CD14-positive monocyte (primary cell): ENCODE data around the gene LAYN. TPM values are rescaled to one million over a fixed set of nuclear protein-coding genes. Genes with fewer than 3 reads are reported as not detected.
A peak's percentile ranks its signal among the peaks of the same experiment; 100 is the strongest.

Experiments used
- DNase-seq, 3 donors: peaks; one replicate each; pipeline ENCODE4 v3.0.0-alpha.2; 2011 to 2022
- H2AFZ ChIP-seq: 2 replicates; pipeline ENCODE4 v1.6.0; 2012; ENCODE audit warnings: mild to moderate bottlenecking, low read depth, low read length, inconsistent platforms; ENCODE audit not compliant: insufficient read depth, poor library complexity, severe bottlenecking
- H3K27ac ChIP-seq, 2 donors: 1 replicate in 1 of 2; 2 replicates in 1 of 2; pipeline ENCODE4 v1.5.1; 2012 to 2013; ENCODE audit warnings: low read length in 2 of 2, control low read depth in 1 of 2, inconsistent platforms in 1 of 2, low read depth in 1 of 2, mild to moderate bottlenecking in 1 of 2
- H3K27me3 ChIP-seq, 2 donors: one replicate each; pipeline versions ENCODE4 v1.6.0 to v1.6.1; 2011 to 2013; ENCODE audit warnings: low read length in 2 of 2; ENCODE audit not compliant: control insufficient read depth in 2 of 2, insufficient read depth in 2 of 2
- H3K36me3 ChIP-seq, 2 donors: replicated peaks in 1 of 2; 1 replicate in 1 of 2; 2 replicates in 1 of 2; pipeline versions ENCODE4 v1.5.1 to v1.6.1; 2012 to 2013; ENCODE audit warnings: low read length in 2 of 2, control low read depth in 1 of 2, inconsistent platforms in 1 of 2, mild to moderate bottlenecking in 1 of 2; ENCODE audit not compliant: insufficient read depth in 2 of 2, control insufficient read depth in 1 of 2
- H3K4me1 ChIP-seq, 2 donors: 1 replicate in 1 of 2; 2 replicates in 1 of 2; pipeline versions ENCODE4 v1.5.1 to v1.6.1; 2012 to 2013; ENCODE audit warnings: low read length in 2 of 2, control low read depth in 1 of 2, inconsistent platforms in 1 of 2, mild to moderate bottlenecking in 1 of 2, moderate library complexity in 1 of 2; ENCODE audit not compliant: insufficient read depth in 2 of 2, control insufficient read depth in 1 of 2
- H3K4me2 ChIP-seq: replicated peaks from 2 replicates; pipeline ENCODE3; 2012; ENCODE audit warnings: low read length, moderate library complexity, mild to moderate bottlenecking; ENCODE audit not compliant: poor library complexity, severe bottlenecking; ENCODE audit errors: extremely low read depth
- H3K4me3 ChIP-seq, 3 experiments: fragments of 200-600 bp in 1 of 3; sonication (generic) in 1 of 3; replicated peaks in 1 of 3; 1 replicate in 2 of 3; 2 replicates in 1 of 3; pipeline ENCODE4 v1.5.1; 2011 to 2013; ENCODE audit warnings: low read length in 3 of 3, mild to moderate bottlenecking in 3 of 3, control low read depth in 2 of 3, low read depth in 2 of 3, inconsistent platforms in 1 of 3, moderate library complexity in 1 of 3
- H3K79me2 ChIP-seq: 2 replicates; pipeline ENCODE4 v1.6.0; 2012; ENCODE audit warnings: mild to moderate bottlenecking, control low read depth, inconsistent platforms, low read length, moderate library complexity; ENCODE audit not compliant: insufficient read depth
- H3K9ac ChIP-seq: 2 replicates; pipeline ENCODE4 v1.6.0; 2017; ENCODE audit warnings: low read length, mild to moderate bottlenecking; ENCODE audit not compliant: insufficient read depth, poor library complexity, severe bottlenecking
- H3K9me3 ChIP-seq, 2 donors: replicated peaks in 1 of 2; 1 replicate in 1 of 2; 2 replicates in 1 of 2; pipeline versions ENCODE4 v1.5.1 to v1.6.1; 2012 to 2013; ENCODE audit warnings: low read length in 2 of 2, control low read depth in 1 of 2; ENCODE audit not compliant: control insufficient read depth in 1 of 2, insufficient read depth in 1 of 2
- H4K20me1 ChIP-seq: 2 replicates; pipeline ENCODE4 v1.6.0; 2012; ENCODE audit warnings: mild to moderate bottlenecking, low read length, control low read depth, moderate library complexity; ENCODE audit not compliant: insufficient read depth
- H3K27ac Mint-ChIP-seq, 7 donors: one replicate each; pipeline ENCODE4 v1.8.0; 2020; ENCODE audit warnings: mild to moderate bottlenecking in 7 of 7, mixed read lengths in 7 of 7, moderate library complexity in 6 of 7, inconsistent platforms in 2 of 7
- H3K27me3 Mint-ChIP-seq, 3 donors: one replicate each; pipeline ENCODE4 v1.8.0; 2021 to 2022; ENCODE audit warnings: low read depth in 3 of 3, mild to moderate bottlenecking in 3 of 3, mixed read lengths in 3 of 3, moderate library complexity in 3 of 3, inconsistent platforms in 1 of 3
- H3K36me3 Mint-ChIP-seq, 2 donors: one replicate each; pipeline ENCODE4 v1.8.0; 2020; ENCODE audit warnings: mixed read lengths in 2 of 2, inconsistent platforms in 1 of 2, mild to moderate bottlenecking in 1 of 2
- H3K4me1 Mint-ChIP-seq: one replicate; pipeline ENCODE4 v1.8.0; 2020; ENCODE audit warnings: mild to moderate bottlenecking, mixed read lengths
- H3K4me3 Mint-ChIP-seq, 2 donors: one replicate each; pipeline ENCODE4 v1.8.0; 2020; ENCODE audit warnings: mild to moderate bottlenecking in 2 of 2, mixed read lengths in 2 of 2, moderate library complexity in 1 of 2
- H3K9me3 Mint-ChIP-seq, 7 donors: one replicate each; pipeline ENCODE4 v1.8.0; 2020 to 2022; ENCODE audit warnings: mixed read lengths in 7 of 7, mild to moderate bottlenecking in 6 of 7, moderate library complexity in 6 of 7, inconsistent platforms in 2 of 7
- WGBS: methylation state at CpG from one replicate; pipeline ENCODE4 v1.1.5; 2013; ENCODE audit warnings: missing lambda C conversion rate; ENCODE audit not compliant: insufficient coverage; 5-methylcytosine and 5-hydroxymethylcytosine counted together
- intact Hi-C, 2 donors: fragments of 100-400 bp; cut with micrococcal nuclease; formaldehyde crosslinking; loops; one replicate each; pipeline versions ENCODE4 v1.15.0 to v1.15.1; 2023
- polyA plus RNA-seq, 3 donors: library from polyadenylated mRNA; depleted of rRNA in 1 of 3; unstranded in 2 of 3; stranded (reverse) in 1 of 3; fragments of 300-500 nt in 2 of 3; fragments of >200 nt in 1 of 3; fragmentation: Illumina TruSeq in 2 of 3; gene quantifications; 1 replicate in 2 of 3; 2 replicates in 1 of 3; pipeline ENCODE4 v1.2.3, GENCODE V29; 2012 to 2021
- TF ChIP-seq, protein P1 (sequence below): fragments of 200-600 bp; IDR thresholded peaks from one replicate; pipeline ENCODE4 v1.8.0; 2022; ENCODE audit warnings: antibody characterized with exemption, mild to moderate bottlenecking

LAYN gene
- polyA plus RNA-seq, 3 donors, result not detected

DNA sequence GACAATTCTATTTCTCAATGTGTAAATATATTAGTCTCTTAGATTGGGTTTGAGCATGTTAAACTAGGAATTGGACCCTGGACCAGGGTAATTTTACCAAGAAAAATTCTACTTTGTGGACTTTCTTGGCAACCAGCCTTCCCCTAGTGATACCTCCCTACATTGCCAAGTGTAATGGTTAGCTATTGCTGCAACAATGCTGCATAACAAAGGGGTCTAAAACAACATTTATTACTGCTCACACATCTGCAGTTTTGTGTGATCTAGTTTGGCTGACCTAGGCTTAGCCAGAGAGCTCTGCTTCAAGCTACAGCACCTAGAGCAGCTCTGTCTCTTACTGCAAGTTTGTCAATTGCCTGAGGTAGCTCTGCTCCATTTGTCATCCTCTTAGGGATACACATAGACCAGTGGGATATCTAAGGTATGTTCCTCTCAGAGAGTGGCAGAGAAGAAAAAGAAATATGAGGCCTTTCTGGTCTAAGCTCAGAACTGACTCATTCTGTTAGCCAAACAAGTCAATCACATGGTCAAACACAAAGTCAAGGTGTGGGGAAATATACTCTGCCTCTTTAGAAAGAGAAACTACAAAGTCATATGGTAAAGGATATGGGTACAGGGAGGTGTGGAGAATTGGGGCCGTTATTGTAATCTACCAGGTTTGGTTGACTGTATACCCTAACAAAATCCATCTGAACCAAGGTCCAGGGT is 2.0 kb upstream of the LAYN start:
- Histone ChIP-seq H3K4me2 (no peak overlapping the region), H3K4me1 (peaks cover 19 to 25% of the 10 kb centered on the region in 2 donors), H2AFZ (no peak overlapping the region), H3K27me3 (peaks cover 23 to 38% of the 10 kb centered on the region in 2 donors), H4K20me1 (no peaks in the 10 kb centered on the region), H3K79me2 (no peaks in the 10 kb centered on the region), H3K9me3 (peaks cover 0 to 8% of the 10 kb centered on the region in 2 donors), H3K36me3 (no peaks in the 10 kb centered on the region), H3K4me3 (no peak overlapping the region), H3K9ac (no peak overlapping the region), H3K27ac (no peak overlapping the region)
- peaks cover 34 to 47% (median 34%) of the 10 kb centered on the region in 3 donors for H3K27me3 Mint-ChIP-seq
- no CpG with 5 or more reads among the region's 1 CpG for WGBS
- H3K36me3 Mint-ChIP-seq, result peaks cover 3 to 6% of the 10 kb centered on the region in 2 donors
- intact Hi-C loops, result no loop called here
- H3K27ac Mint-ChIP-seq, result no peak overlapping the region
- no peak for DNase-seq
- H3K4me1 Mint-ChIP-seq, result peaks cover 26% of the 10 kb centered on the region
- no peak overlapping the region for H3K4me3 Mint-ChIP-seq
- TF ChIP-seq, protein P1, sequence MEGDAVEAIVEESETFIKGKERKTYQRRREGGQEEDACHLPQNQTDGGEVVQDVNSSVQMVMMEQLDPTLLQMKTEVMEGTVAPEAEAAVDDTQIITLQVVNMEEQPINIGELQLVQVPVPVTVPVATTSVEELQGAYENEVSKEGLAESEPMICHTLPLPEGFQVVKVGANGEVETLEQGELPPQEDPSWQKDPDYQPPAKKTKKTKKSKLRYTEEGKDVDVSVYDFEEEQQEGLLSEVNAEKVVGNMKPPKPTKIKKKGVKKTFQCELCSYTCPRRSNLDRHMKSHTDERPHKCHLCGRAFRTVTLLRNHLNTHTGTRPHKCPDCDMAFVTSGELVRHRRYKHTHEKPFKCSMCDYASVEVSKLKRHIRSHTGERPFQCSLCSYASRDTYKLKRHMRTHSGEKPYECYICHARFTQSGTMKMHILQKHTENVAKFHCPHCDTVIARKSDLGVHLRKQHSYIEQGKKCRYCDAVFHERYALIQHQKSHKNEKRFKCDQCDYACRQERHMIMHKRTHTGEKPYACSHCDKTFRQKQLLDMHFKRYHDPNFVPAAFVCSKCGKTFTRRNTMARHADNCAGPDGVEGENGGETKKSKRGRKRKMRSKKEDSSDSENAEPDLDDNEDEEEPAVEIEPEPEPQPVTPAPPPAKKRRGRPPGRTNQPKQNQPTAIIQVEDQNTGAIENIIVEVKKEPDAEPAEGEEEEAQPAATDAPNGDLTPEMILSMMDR, result no peak
- peaks cover 0 to 9% (median 0%) of the 10 kb centered on the region in 7 donors for H3K9me3 Mint-ChIP-seq

DNA sequence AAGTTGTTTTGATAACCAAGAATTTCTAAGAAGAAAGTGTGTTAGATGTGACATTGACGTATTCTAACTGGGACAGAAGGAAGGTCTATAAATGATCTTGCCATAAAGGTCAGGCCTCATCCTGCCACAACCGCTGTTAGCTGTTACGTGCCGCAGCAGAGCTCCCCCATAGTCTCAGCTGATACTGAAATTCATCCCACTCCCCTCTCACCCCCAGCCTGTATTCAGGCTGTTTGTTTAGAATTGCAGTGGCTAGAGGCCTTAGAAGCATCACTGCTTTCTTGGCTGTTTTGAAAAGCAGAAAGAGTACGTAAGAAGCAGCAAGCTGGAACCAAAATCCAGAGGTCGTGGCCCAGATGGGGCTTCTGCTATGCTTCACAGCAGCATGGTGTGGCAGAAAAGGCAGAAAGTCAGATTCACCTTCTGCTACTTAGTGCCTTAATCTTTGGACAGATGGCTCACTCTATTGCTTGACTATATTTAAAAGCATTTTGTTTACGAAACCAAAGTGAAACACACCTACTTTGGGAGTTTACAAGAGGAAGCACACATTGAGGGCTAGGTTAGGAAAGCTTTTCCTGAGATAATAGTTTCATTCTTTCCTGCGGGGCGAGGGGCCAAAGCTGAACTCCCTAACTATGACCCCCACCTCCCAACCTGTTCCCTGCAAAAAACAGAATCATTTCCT is 950 bp upstream of the LAYN start:
- Mint-ChIP-seq H3K27ac (no peak overlapping the region), H3K27me3 (peaks cover 34 to 47% (median 36%) of the 10 kb centered on the region in 3 donors), H3K4me1 (peaks cover 26% of the 10 kb centered on the region), H3K4me3 (peak overlapping the region; percentile 64 to 83), H3K9me3 (peaks cover 0 to 9% (median 0%) of the 10 kb centered on the region in 7 donors), H3K36me3 (peaks cover 3 to 6% of the 10 kb centered on the region in 2 donors)
- DNase-seq, result no peak
- intact Hi-C loops, result no loop called here
- Histone ChIP-seq H3K9ac (no peak overlapping the region), H3K4me1 (peaks cover 19 to 25% of the 10 kb centered on the region in 2 donors), H4K20me1 (no peaks in the 10 kb centered on the region), H3K4me2 (peak overlapping the region; percentile 76), H3K27ac (no peak overlapping the region), H3K36me3 (no peaks in the 10 kb centered on the region), H3K4me3 (peak overlapping the region in 1 of 3 experiments; percentile 72), H3K79me2 (no peaks in the 10 kb centered on the region), H2AFZ (no peak overlapping the region), H3K27me3 (peaks cover 21 to 38% of the 10 kb centered on the region in 2 donors), H3K9me3 (peaks cover 0 to 8% of the 10 kb centered on the region in 2 donors)
- TF ChIP-seq, protein P1, result no peak
- WGBS, result 51% methylated on average over 4 of the region's 9 CpGs
